GM12872 (cell line): Measurements from ENCODE around the gene SNX18.

Experiments
- TF ChIP-seq, protein P1 (sequence below): IDR thresholded peaks from 3 replicates; pipeline ENCODE4 v1.5.1; 2011; ENCODE audit warnings: low read depth, mild to moderate bottlenecking, low read length, moderate library complexity; ENCODE audit not compliant: insufficient read depth

The SNX18 gene

DNA sequence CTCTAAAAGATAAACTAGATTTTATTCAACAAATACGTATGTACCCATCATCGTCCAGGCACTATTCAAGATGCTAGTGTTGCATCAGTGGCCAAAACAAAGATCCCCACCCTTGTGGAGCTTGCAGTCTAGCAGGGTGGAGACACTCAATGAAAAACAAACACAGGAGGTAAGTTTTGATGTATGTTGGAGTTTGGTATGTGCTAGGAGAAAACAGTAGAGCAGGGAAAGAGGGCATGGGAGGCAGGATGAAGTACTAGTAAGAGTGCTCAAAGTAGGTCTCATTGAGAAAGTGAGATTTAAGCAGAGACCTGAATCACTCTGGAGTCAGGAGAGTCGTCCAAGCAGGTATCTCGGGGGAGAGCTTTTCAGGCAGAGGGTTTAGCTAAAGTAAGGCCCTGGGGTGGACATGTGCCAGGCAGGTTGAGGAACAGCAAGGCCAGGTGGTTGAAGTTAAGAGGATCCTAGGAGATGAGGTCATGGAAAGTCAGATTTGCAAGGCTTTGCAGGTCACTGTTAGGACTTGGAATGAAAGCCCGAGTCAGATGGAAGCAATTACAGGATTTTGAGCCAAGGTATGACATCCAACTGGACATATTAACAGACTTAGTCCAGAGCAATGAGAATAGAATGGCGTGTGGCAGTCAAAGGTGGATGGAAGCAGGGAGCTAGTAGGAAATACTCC, 9.2 kb downstream of the SNX18 start:
- TF ChIP-seq, protein P1, sequence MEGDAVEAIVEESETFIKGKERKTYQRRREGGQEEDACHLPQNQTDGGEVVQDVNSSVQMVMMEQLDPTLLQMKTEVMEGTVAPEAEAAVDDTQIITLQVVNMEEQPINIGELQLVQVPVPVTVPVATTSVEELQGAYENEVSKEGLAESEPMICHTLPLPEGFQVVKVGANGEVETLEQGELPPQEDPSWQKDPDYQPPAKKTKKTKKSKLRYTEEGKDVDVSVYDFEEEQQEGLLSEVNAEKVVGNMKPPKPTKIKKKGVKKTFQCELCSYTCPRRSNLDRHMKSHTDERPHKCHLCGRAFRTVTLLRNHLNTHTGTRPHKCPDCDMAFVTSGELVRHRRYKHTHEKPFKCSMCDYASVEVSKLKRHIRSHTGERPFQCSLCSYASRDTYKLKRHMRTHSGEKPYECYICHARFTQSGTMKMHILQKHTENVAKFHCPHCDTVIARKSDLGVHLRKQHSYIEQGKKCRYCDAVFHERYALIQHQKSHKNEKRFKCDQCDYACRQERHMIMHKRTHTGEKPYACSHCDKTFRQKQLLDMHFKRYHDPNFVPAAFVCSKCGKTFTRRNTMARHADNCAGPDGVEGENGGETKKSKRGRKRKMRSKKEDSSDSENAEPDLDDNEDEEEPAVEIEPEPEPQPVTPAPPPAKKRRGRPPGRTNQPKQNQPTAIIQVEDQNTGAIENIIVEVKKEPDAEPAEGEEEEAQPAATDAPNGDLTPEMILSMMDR, result no peak

DNA sequence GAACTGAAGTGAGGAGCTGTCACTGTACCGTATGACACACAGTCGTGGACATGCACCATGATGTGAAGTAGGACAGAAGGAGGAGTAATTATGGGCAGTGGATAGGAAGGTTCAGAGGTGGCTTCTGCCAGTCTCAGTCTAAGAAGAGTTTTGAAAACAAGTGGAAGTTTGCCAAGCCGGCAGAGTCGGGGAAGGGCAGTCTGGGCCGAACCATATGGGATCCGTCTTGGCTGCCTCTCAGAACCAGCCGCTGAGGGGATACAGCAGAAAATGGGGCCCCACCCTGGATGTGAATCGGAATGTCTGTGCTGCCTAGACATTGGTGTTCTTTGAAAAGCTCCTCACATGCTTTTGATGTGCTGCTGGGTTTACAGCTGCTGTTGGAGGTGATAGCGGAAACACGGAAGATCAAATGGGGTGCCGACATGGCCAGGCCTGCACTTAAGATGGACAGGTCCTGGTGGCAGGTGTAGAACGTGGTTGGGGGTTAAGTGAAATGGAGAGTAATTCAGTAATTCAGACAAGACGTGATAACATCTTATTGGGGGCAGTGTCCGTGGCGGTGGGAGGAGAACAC, 11.2 kb downstream of the SNX18 start:
- TF ChIP-seq, protein P1, result no peak

DNA sequence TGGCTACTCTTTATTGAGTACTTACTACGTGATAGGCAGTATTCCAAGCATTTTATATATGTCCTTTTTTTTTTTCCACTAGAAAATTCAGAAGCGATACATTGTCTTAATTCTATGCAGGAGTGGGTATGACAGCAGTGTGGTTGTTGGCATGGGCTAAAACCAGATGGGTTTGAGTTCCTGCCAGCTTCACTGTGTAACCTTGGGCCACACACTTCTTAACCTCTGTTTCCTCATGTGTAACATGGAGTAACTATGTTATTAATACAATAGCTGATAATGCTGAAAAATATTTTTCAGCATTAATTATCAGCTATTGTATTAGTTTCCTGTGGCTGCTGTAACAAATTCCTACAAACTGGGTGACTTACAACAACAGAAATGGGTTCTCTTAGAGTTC, 12.0 kb downstream of the SNX18 start:
- TF ChIP-seq, protein P1, result no peak

DNA sequence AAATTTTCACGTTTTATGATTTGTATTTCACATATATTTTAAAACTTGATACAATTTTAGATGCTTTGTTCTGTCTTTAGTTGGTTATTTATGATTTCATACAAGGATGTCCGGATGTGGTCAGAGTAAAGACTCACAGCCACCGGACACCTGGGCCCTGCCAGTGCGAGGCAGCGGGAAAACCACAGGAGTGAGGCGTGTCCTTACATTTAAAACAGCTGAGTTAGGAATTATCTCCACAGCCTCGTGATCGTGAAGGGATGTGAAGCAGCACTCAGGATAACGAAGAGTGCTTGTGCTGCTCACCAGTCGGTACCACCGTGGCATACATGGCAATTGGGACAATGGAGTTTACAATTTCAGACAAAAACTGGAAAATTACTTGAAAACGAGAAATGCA, 14.0 kb downstream of the SNX18 start:
- TF ChIP-seq, protein P1, result no peak

DNA sequence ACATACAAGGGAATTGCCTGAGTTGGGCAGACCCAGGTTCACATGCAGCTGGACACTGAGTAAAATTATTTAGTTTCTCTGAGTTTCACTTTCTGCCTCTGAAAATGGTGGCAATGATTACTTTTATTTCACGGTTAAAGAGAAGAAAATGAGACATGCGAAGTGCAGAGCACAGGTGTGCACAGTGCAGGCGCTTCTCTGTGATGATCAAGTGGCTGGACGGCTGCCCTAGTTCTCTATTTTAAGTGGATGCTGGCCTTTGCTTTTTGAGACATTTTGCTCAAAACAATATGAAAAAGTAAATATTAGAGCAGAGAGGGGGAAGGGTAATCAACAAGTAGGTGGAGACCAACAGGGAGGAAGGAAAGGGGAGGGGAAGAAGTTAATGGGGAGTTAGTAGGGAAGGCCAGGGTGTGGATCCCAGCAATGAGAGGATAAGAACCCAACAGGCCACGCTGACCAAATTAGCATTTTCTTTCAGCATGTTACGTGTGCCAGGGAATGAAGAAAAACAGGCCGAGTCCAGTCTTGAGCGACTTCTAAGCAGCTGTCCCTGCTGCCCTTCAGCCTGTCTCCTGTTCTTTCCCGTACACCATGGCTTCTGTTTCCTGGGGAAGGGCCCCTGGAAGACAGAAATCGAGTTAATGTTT, 16.1 kb downstream of the SNX18 start:
- TF ChIP-seq, protein P1, result no peak

DNA sequence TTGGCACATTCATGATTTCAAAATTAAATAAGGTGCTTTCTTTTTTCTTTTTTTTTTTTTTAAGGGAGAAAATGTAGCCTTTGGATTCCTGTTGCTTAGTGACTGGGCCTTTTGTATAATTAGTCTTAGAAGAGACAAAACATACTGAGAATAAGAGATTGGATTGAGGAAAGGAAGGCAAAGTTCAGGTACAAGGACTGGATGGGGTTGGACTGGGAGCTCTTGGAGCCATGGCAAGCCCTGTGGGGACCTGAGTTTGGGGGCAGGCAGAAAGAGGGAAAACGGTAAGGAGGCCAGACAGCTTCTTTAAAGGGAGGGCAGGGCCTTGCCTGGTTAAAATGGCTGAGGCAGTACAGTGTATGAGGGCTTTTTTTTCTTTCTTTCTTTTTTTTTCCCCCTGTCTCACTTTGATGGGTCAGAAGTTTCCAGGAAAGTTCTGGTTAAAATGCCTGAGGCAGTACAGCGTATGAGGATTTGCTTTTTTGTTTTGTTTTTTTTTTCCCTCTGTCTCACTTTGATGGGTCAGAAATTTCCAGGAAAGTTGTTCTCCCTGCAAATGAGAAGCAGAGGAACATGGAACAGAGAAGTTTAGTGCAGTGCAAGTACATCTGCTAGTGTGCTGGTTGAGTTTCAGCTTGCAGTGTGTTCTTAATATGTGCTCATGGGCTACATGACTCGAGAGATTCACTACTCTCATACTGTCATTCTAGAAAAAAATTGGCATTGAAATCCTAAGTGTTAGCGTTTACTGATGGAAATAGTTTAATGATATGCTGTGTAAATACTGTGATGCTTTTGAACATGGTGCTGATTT, 16.8 kb downstream of the SNX18 start:
- TF ChIP-seq, protein P1, result no peak
